Motor neuron (in vitro differentiated cells): Measurements from ENCODE around the gene EPN3. TPM values are rescaled to one million over a fixed set of nuclear protein-coding genes. Genes with fewer than 3 reads are reported as not detected.

ENCODE experiments used
- total RNA-seq, 8 experiments: library from RNA; unstranded; fragments of 300-600 nt; gene quantifications; 2 replicates each; pipeline versions ENCODE4 v1.2.3 to v1.2.4, GENCODE V29; 2022

Gene EPN3
- total RNA-seq, 8 experiments from 2014 or later: 0.16 to 0.90 (median 0.54) TPM

Other genes with a start within 250 kb of the EPN3 start
- gene XYLT2, start 186.6 kb upstream of the EPN3 start, total RNA-seq: 10 to 100 TPM in 5 of 8 experiments, 1 to 10 TPM in 3; 8.3 to 25.8 (median 10.9) TPM
- 100 to 1,000 TPM in 3 of 8 experiments, 10 to 100 TPM in 5; 54.3 to 138 (median 94.4) TPM for gene MRPL27, start 159.6 kb upstream of the EPN3 start, total RNA-seq
- 10 to 100 TPM in 2 of 8 experiments, 1 to 10 TPM in 5, under 1 TPM in 1; 0.66 to 14.5 (median 5.7) TPM for gene EME1, start 159.5 kb upstream of the EPN3 start, total RNA-seq
- 100 to 1,000 TPM in 3 of 8 experiments, 10 to 100 TPM in 5; 44.5 to 143 (median 74.3) TPM for gene LRRC59, start 135.2 kb upstream of the EPN3 start, total RNA-seq
- 10 to 100 TPM in 3 of 8 experiments, 1 to 10 TPM in 5; 1.6 to 31.1 (median 5.6) TPM for gene ACSF2, start 106.5 kb upstream of the EPN3 start, total RNA-seq
- 1 to 10 TPM in 3 of 8 experiments, under 1 TPM in 5; 0.11 to 3.0 (median 0.66) TPM for gene CHAD, start 63.9 kb upstream of the EPN3 start, total RNA-seq
- gene RSAD1, start 53.9 kb upstream of the EPN3 start, total RNA-seq: 10 to 100 TPM; 13.0 to 44.7 (median 20.0) TPM
- 1 to 10 TPM in 4 of 8 experiments, under 1 TPM in 3, not detected in 1; 0.71 to 2.8 (median 1.2) TPM for gene MYCBPAP, start 24.3 kb upstream of the EPN3 start, total RNA-seq
- 10 to 100 TPM in 6 of 8 experiments, 1 to 10 TPM in 2; 5.4 to 64.4 (median 25.4) TPM for gene SPATA20, start 14.4 kb downstream of the EPN3 start, total RNA-seq
- 1 to 10 TPM in 3 of 8 experiments, under 1 TPM in 5; 0.17 to 4.2 (median 0.62) TPM for gene CACNA1G, start 28.0 kb downstream of the EPN3 start, total RNA-seq
- 10 to 100 TPM in 1 of 8 experiments, 1 to 10 TPM in 2, under 1 TPM in 4, not detected in 1; 0.27 to 21.6 (median 0.90) TPM for gene ABCC3, start 102.1 kb downstream of the EPN3 start, total RNA-seq
- gene ANKRD40, start 175.2 kb downstream of the EPN3 start, total RNA-seq: 10 to 100 TPM; 12.8 to 43.6 (median 24.7) TPM
- gene LUC7L3, start 186.9 kb downstream of the EPN3 start, total RNA-seq: 100 to 1,000 TPM; 118 to 263 (median 161) TPM
- gene ANKRD40CL, start 234.8 kb downstream of the EPN3 start, total RNA-seq: 1 to 10 TPM in 2 of 8 experiments, under 1 TPM in 6; 0.20 to 2.6 (median 0.63) TPM